ENCODE measurements around the gene TEKT4.
"Not testable (repeated sequence)": the region's sequence is repeated elsewhere in the genome, so short reads cannot be mapped to it uniquely, and the experiment has no call there.

Gene TEKT4

GRCh38 chr2:94871226-94872087 is at the start of gene TEKT4:
Gene TEKT4 (plus strand): TSS chr2:94871430. CDS start chr2:94871580, 150 bp downstream.
- H3K4me3 ChIP-seq (ENCODE audit: low read depth, low read length) = no peak within 1 kb of the TSS
- no peak within 1 kb of the TSS for H3K9ac ChIP-seq (ENCODE audit: low read depth, low read length)
- H3K4me1 ChIP-seq (ENCODE audit: control insufficient read depth, insufficient read depth, low read length) = no peaks in the 10 kb centered on the region
- H3K27me3 ChIP-seq (ENCODE audit: control insufficient read depth, insufficient read depth, low read length) = peaks cover 9% of the 10 kb centered on the region
- H3K36me3 ChIP-seq (ENCODE audit: control insufficient read depth, insufficient read depth, low read length) = no peaks in the 10 kb centered on the region
- H3K9me3 ChIP-seq (ENCODE audit: control insufficient read depth, insufficient read depth, low read length) = no peaks in the 10 kb centered on the region

DNA sequence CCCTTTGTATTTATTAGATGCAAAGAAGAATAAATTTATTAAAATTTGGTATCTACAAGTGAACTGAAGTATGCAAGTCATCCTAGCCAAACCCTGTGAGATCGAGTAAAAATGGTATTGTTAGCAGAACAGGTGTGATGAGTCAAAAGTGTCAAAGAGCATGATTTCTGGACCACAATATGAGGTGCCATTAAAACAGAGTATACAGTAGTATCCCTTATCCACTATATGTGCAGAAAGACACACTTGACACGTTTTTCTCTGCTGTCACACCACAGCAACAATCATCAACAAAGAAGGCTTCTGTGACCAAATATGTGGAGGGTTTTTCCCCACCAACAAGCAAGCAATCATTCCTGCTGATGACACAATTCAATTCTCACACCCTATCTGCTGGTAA is 32.0 kb upstream of the TEKT4 start:
- not testable (repeated sequence) for H3K36me3 ChIP-seq (ENCODE audit: control insufficient read depth, insufficient read depth, low read length); H3K9me3 ChIP-seq (ENCODE audit: control insufficient read depth, insufficient read depth, low read length); H3K4me3 ChIP-seq (ENCODE audit: low read depth, low read length); H3K9ac ChIP-seq (ENCODE audit: low read depth, low read length); H3K4me1 ChIP-seq (ENCODE audit: control insufficient read depth, insufficient read depth, low read length); H3K27me3 ChIP-seq (ENCODE audit: control insufficient read depth, insufficient read depth, low read length)

- Histone ChIP-seq H3K27me3 (ENCODE audit: control insufficient read depth, insufficient read depth, low read length) (peaks cover 24% of the 10 kb centered on the region), H3K4me3 (ENCODE audit: low read depth, low read length) (peak overlapping the region; percentile 45)
- not testable (repeated sequence) for H3K9me3 ChIP-seq (ENCODE audit: control insufficient read depth, insufficient read depth, low read length); H3K36me3 ChIP-seq (ENCODE audit: control insufficient read depth, insufficient read depth, low read length); H3K9ac ChIP-seq (ENCODE audit: low read depth, low read length); H3K4me1 ChIP-seq (ENCODE audit: control insufficient read depth, insufficient read depth, low read length)
Observed at GRCh38 chr2:94856856-94857255, 14.4 kb upstream of the TEKT4 start.

GRCh38 chr2:94857367-94858162 is 13.7 kb upstream of the TEKT4 start:
- peak overlapping the region; percentile 45 for H3K4me3 ChIP-seq (ENCODE audit: low read depth, low read length)
- H3K27me3 ChIP-seq (ENCODE audit: control insufficient read depth, insufficient read depth, low read length) = peaks cover 31% of the 10 kb centered on the region
- not testable (repeated sequence) for H3K9ac ChIP-seq (ENCODE audit: low read depth, low read length)

DNA sequence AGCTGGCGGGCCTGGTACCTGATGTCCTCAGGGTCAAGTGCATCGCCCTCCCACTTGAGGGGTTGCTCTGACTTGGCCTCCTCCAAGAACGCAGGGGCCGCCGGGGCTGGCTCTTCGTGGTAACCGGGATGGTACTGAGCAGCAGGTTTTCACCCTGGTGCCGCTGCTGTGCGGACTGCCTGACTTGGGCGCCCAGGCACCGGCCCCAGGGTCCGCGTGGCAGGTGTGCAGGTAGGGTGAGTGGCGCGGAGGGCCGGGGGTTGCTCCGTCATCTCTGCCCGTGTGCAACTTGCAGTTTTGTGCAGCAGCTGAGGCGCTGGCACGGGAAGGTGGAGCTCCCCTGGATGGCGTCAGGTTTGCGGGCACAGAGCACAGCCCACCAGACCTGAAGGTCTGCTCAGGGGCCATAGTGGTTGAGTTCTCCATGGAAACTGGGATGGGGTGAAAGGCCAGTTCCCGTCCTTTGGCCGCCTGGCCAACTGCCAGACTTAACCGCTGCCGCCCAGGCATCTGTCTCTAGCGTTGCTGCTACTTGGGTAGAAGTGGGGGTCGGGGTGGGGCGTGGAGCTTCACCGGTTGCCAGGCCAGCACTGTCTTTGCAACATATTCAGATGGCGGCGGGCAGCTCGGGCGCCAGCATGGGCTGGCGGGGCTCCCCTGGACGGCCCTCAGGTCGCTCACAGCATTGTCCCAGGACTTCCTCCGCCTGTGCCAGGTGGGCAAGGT is 12.9 kb upstream of the TEKT4 start:
- not testable (repeated sequence) for H3K9ac ChIP-seq (ENCODE audit: low read depth, low read length); H3K4me1 ChIP-seq (ENCODE audit: control insufficient read depth, insufficient read depth, low read length); H3K9me3 ChIP-seq (ENCODE audit: control insufficient read depth, insufficient read depth, low read length); H3K4me3 ChIP-seq (ENCODE audit: low read depth, low read length); H3K36me3 ChIP-seq (ENCODE audit: control insufficient read depth, insufficient read depth, low read length)
- H3K27me3 ChIP-seq (ENCODE audit: control insufficient read depth, insufficient read depth, low read length) = peaks cover 35% of the 10 kb centered on the region

More at GRCh38 chr2:94857367-94858162, 13.7 kb upstream of the TEKT4 start:
- not testable (repeated sequence) for H3K9me3 ChIP-seq (ENCODE audit: control insufficient read depth, insufficient read depth, low read length); H3K36me3 ChIP-seq (ENCODE audit: control insufficient read depth, insufficient read depth, low read length); H3K4me1 ChIP-seq (ENCODE audit: control insufficient read depth, insufficient read depth, low read length)

DNA sequence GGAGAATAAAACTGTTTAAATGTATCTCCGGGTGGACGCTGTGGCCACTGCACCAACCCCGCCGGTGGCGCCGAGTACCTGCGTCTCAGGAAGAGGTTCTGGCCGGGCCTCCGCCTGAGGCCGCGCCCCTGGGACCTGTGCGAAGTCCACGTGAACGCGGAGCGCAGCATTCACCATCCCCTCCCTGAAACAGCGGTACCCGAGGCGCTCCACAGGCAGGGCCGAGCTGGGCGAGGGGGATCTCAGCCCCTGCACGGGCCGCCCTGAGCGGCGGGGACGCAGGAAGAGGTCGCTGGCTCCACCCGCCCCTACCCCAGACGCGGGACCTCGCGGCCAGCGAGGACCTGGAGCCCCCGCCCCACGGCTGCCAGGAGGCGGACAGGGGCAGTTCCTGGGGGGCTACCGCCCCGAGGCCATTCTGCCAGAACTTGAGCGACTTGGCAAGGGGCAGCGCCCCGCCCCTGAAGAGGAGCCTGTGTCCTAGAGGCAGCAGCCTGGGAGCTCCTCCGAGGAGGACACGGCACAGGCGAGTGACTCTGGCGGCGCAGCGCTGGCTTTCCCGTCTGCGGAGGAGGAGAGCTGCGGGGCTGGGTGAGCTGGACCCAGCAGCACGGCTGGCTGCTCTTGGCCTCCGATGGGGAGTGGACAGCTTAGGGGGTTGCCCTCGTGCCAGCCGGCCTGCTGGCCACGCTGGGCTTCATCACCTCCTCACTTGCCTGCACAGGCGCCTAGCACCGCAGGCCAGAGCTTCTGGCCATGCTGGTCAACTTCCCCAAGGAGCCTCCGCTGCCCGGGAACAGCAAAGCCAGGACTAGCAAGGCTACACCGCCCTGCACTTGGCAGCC is 9.7 kb upstream of the TEKT4 start:
- Histone ChIP-seq H3K9ac (ENCODE audit: low read depth, low read length) (peak overlapping the region; percentile 12), H3K36me3 (ENCODE audit: control insufficient read depth, insufficient read depth, low read length) (no peaks in the 10 kb centered on the region), H3K27me3 (ENCODE audit: control insufficient read depth, insufficient read depth, low read length) (peaks cover 39% of the 10 kb centered on the region), H3K4me3 (ENCODE audit: low read depth, low read length) (peak overlapping the region; percentile 43), H3K9me3 (ENCODE audit: control insufficient read depth, insufficient read depth, low read length) (no peaks in the 10 kb centered on the region), H3K4me1 (ENCODE audit: control insufficient read depth, insufficient read depth, low read length) (no peaks in the 10 kb centered on the region)

DNA sequence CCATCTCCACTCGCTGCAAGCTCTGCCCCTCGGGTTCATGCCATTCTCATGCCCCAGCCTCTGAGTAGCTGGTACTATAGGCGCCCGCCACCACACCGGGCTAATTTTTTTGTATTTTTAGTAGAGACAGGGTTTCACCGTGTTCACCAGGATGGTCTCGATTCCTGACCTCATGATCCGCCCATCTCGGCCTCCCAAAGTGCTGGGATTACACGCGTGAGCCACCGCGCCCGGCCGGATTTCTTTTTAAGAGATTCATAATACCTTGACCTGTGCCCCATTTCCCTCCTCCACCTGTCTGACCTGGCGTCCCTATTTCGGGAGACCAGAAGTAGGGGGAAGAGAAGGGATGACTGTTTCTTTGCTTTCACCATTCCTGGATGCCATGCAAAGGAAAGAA is 8.3 kb upstream of the TEKT4 start:
- peaks cover 35% of the 10 kb centered on the region for H3K27me3 ChIP-seq (ENCODE audit: control insufficient read depth, insufficient read depth, low read length)
- not testable (repeated sequence) for H3K9me3 ChIP-seq (ENCODE audit: control insufficient read depth, insufficient read depth, low read length); H3K9ac ChIP-seq (ENCODE audit: low read depth, low read length); H3K36me3 ChIP-seq (ENCODE audit: control insufficient read depth, insufficient read depth, low read length); H3K4me3 ChIP-seq (ENCODE audit: low read depth, low read length); H3K4me1 ChIP-seq (ENCODE audit: control insufficient read depth, insufficient read depth, low read length)

DNA sequence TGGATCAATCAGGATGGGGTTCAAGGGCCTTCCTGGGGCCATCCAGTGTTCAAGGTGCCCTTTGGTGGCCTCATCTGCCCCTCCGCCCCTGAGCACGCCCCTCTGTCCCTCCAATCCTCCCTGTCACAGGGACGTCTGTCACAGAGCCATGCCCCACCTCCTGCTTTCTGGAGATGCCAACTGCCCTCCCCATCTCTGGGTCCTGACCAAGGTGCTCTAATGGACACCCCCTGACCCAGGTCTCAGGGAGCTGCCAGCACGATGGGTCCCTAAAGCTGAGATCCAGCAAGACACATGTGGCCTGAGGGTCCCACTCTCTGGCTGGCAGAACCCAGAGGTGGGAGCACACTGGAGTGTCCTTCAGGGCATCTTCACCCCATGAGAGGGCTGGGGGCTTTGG is 2.1 kb upstream of the TEKT4 start:
- no peaks in the 10 kb centered on the region for H3K9me3 ChIP-seq (ENCODE audit: control insufficient read depth, insufficient read depth, low read length)
- H3K4me3 ChIP-seq (ENCODE audit: low read depth, low read length) = no peak overlapping the region
- H3K4me1 ChIP-seq (ENCODE audit: control insufficient read depth, insufficient read depth, low read length) = no peaks in the 10 kb centered on the region
- H3K27me3 ChIP-seq (ENCODE audit: control insufficient read depth, insufficient read depth, low read length) = peaks cover 12% of the 10 kb centered on the region
- H3K36me3 ChIP-seq (ENCODE audit: control insufficient read depth, insufficient read depth, low read length) = no peaks in the 10 kb centered on the region
- no peak overlapping the region for H3K9ac ChIP-seq (ENCODE audit: low read depth, low read length)

GRCh38 chr2:94869552-94870439 is 1.4 kb upstream of the TEKT4 start:
- Histone ChIP-seq H3K9ac (ENCODE audit: low read depth, low read length) (no peak overlapping the region), H3K4me3 (ENCODE audit: low read depth, low read length) (no peak overlapping the region), H3K4me1 (ENCODE audit: control insufficient read depth, insufficient read depth, low read length) (no peaks in the 10 kb centered on the region), H3K9me3 (ENCODE audit: control insufficient read depth, insufficient read depth, low read length) (no peaks in the 10 kb centered on the region), H3K27me3 (ENCODE audit: control insufficient read depth, insufficient read depth, low read length) (peaks cover 12% of the 10 kb centered on the region), H3K36me3 (ENCODE audit: control insufficient read depth, insufficient read depth, low read length) (no peaks in the 10 kb centered on the region)

GRCh38 chr2:94870440-94871225 is 597 bp upstream of the TEKT4 start:
- no peaks in the 10 kb centered on the region for H3K36me3 ChIP-seq (ENCODE audit: control insufficient read depth, insufficient read depth, low read length)
- no peaks in the 10 kb centered on the region for H3K9me3 ChIP-seq (ENCODE audit: control insufficient read depth, insufficient read depth, low read length)
- peaks cover 10% of the 10 kb centered on the region for H3K27me3 ChIP-seq (ENCODE audit: control insufficient read depth, insufficient read depth, low read length)
- no peak overlapping the region for H3K4me3 ChIP-seq (ENCODE audit: low read depth, low read length)
- H3K9ac ChIP-seq (ENCODE audit: low read depth, low read length) = no peak overlapping the region
- no peaks in the 10 kb centered on the region for H3K4me1 ChIP-seq (ENCODE audit: control insufficient read depth, insufficient read depth, low read length)

All from iPS-15b (cell line).